RWPE2 (cell line): ENCODE measurements around the gene WDCP.

ENCODE experiments used
- ATAC-seq: fragments of 200-7000 bp; cut with Tn5 transposase; 3 replicates; pipeline ENCODE4 v1.9.1; 2021; ENCODE audit warnings: low read depth
- DNase-seq: peaks from one replicate; pipeline ENCODE4 v3.0.0-alpha.2; 2020; ENCODE audit warnings: low spot score
- H3K27ac ChIP-seq: fragments of 450-650 bp; 2 replicates; pipeline ENCODE4 v1.5.1; 2017; ENCODE audit warnings: mild to moderate bottlenecking; ENCODE audit not compliant: poor library complexity, severe bottlenecking
- H3K27me3 ChIP-seq: fragments of 250-450 bp; sonication (Bioruptor Pico); 2 replicates; pipeline ENCODE4 v1.5.1; 2021; ENCODE audit warnings: mild to moderate bottlenecking, moderate library complexity; ENCODE audit not compliant: insufficient read depth, poor library complexity, severe bottlenecking
- H3K36me3 ChIP-seq: fragments of 250-450 bp; sonication (Bioruptor Pico); 2 replicates; pipeline ENCODE4 v1.5.1; 2020; ENCODE audit warnings: low read depth, mild to moderate bottlenecking, moderate library complexity
- H3K4me1 ChIP-seq: fragments of 250-450 bp; sonication (Bioruptor Pico); 2 replicates; pipeline ENCODE4 v1.5.1; 2021; ENCODE audit warnings: mild to moderate bottlenecking, moderate library complexity; ENCODE audit not compliant: insufficient read depth, poor library complexity, severe bottlenecking
- H3K4me3 ChIP-seq: fragments of 250-450 bp; sonication (Bioruptor Pico); 2 replicates; pipeline ENCODE4 v1.5.1; 2021; ENCODE audit warnings: mild to moderate bottlenecking, moderate library complexity; ENCODE audit not compliant: severe bottlenecking
- H3K9me3 ChIP-seq: fragments of 250-450 bp; sonication (Bioruptor Pico); 2 replicates; pipeline ENCODE4 v1.5.1; 2021; ENCODE audit warnings: mild to moderate bottlenecking, moderate library complexity; ENCODE audit not compliant: severe bottlenecking
- CTCF ChIP-seq: fragments of 450-650 bp; IDR thresholded peaks from one replicate; pipeline ENCODE4 v1.5.1; 2017; ENCODE audit warnings: mild to moderate bottlenecking, moderate library complexity; ENCODE audit not compliant: poor library complexity, severe bottlenecking

WDCP gene

GRCh38 chr2:24050041-24050979 lies 3.1 kb upstream of the WDCP start:
- peaks cover 7% of the 10 kb centered on the region for H3K4me1 ChIP-seq
- peak overlapping the region; percentile 48 for H3K4me3 ChIP-seq
- no peaks in the 10 kb centered on the region for H3K9me3 ChIP-seq
- ATAC-seq (no peak), DNase-seq (no peak)
- no peak for TF ChIP-seq CTCF
- no peaks in the 10 kb centered on the region for H3K36me3 ChIP-seq
- peak overlapping the region; percentile 19 for H3K27ac ChIP-seq
- no peaks in the 10 kb centered on the region for H3K27me3 ChIP-seq

GRCh38 chr2:24049485-24050021 lies 2.4 kb upstream of the WDCP start, which contains the start of gene FKBP1B:
Gene FKBP1B (plus strand): TSS chr2:24049741. CDS start chr2:24049850, 109 bp downstream.
- DNase-seq: peak; percentile 81

GRCh38 chr2:24048769-24049484 lies 1.7 kb upstream of the WDCP start:
- no peak for DNase-seq
- Histone ChIP-seq H3K4me1 (peaks cover 7% of the 10 kb centered on the region), H3K27ac (no peak overlapping the region), H3K36me3 (no peaks in the 10 kb centered on the region), H3K4me3 (peak overlapping the region; percentile 48), H3K27me3 (no peaks in the 10 kb centered on the region), H3K9me3 (no peaks in the 10 kb centered on the region)
- no peak for ATAC-seq
- TF ChIP-seq CTCF: no peak

More at GRCh38 chr2:24049485-24050021, 2.4 kb upstream of the WDCP start, which contains the start of gene FKBP1B:
- Histone ChIP-seq H3K4me3 (peak within 1 kb of the TSS; percentile 48), H3K36me3 (no peaks in the 10 kb centered on the region), H3K4me1 (peaks cover 7% of the 10 kb centered on the region), H3K9me3 (no peaks in the 10 kb centered on the region), H3K27ac (peak within 1 kb of the TSS; percentile 19), H3K27me3 (no peaks in the 10 kb centered on the region)
- ATAC-seq: peak; percentile 51
- no peak for TF ChIP-seq CTCF

- Histone ChIP-seq H3K9me3 (no peaks in the 10 kb centered on the region), H3K36me3 (no peaks in the 10 kb centered on the region), H3K4me1 (peaks cover 7% of the 10 kb centered on the region), H3K4me3 (no peak overlapping the region), H3K27ac (peak overlapping the region; percentile 27), H3K27me3 (no peaks in the 10 kb centered on the region)
- no peak for ATAC-seq
- TF ChIP-seq CTCF: no peak
- no peak for DNase-seq
Observed at GRCh38 chr2:24047703-24048033, 477 bp upstream of the WDCP start.
